IPS DF 6.9 (cell line): ENCODE results near the gene ZNF689.

Source experiments
- DNase-seq: peaks from one replicate; pipeline ENCODE4 v3.0.0-alpha.2; 2013; ENCODE audit warnings: low read depth, low spot score
- H3K27ac ChIP-seq: one replicate; pipeline ENCODE4 v1.5.1; 2013; ENCODE audit warnings: low read length, control low read depth
- H3K27me3 ChIP-seq: 2 replicates; pipeline ENCODE4 v1.6.1; 2013; ENCODE audit warnings: mild to moderate bottlenecking, low read length; ENCODE audit not compliant: control insufficient read depth, insufficient read depth
- H3K36me3 ChIP-seq: 2 replicates; pipeline ENCODE4 v1.6.1; 2013; ENCODE audit warnings: low read length; ENCODE audit not compliant: control insufficient read depth, insufficient read depth
- H3K4me1 ChIP-seq: 2 replicates; pipeline ENCODE4 v1.6.1; 2013; ENCODE audit warnings: low read length; ENCODE audit not compliant: control insufficient read depth, insufficient read depth
- H3K4me3 ChIP-seq: 2 replicates; pipeline ENCODE4 v1.5.1; 2013; ENCODE audit warnings: mild to moderate bottlenecking, low read length
- H3K9me3 ChIP-seq: 2 replicates; pipeline ENCODE4 v1.6.1; 2013; ENCODE audit warnings: low read length, inconsistent platforms; ENCODE audit not compliant: control insufficient read depth, insufficient read depth
- WGBS: extraction: QIAGEN DNeasy Blood & Tissue Kit; methylation state at CpG from one replicate; pipeline ENCODE4 v1.1.7; 2013; ENCODE audit warnings: mixed read lengths, missing lambda C conversion rate; ENCODE audit not compliant: insufficient read length, insufficient coverage; 5-methylcytosine and 5-hydroxymethylcytosine counted together

ZNF689 gene

GRCh38 chr16:30552956-30553355, 57.2 kb downstream of the ZNF689 start:
- Histone ChIP-seq H3K36me3 (peaks cover 7% of the 10 kb centered on the region; the same call in 1 of the 2 replicates), H3K4me3 (no peak overlapping the region), H3K9me3 (no peaks in the 10 kb centered on the region), H3K4me1 (peaks cover 5% of the 10 kb centered on the region; the same call in 1 of the 2 replicates), H3K27ac (no peak overlapping the region), H3K27me3 (no peaks in the 10 kb centered on the region)
- no peak for DNase-seq
- no CpG with 5 or more reads among the region's 4 CpGs for WGBS
